MCF 10A (cell line): ENCODE results near the gene ASMTL. TPM values are rescaled to one million over a fixed set of nuclear protein-coding genes. Genes with fewer than 3 reads are reported as not detected.

ENCODE experiments used
- BruUV-seq: library from RNA; stranded (reverse); fragments of 400-500 nt; replicated peaks from 2 replicates; lab custom pipeline; 2021; lab: Mats Ljungman, UMichigan
- CTCF ChIA-PET: fragments of 300-600 bp; sonication (Branson Sonifier 250); formaldehyde crosslinking; extraction: SDS; loops from one replicate; lab custom pipeline; 2021; ENCODE audit warnings: antibody characterized with exemption, inconsistent platforms; lab: Yijun Ruan, JAX
- POLR2A ChIA-PET: fragments of 300-600, 350-650 bp; sonication (Branson Sonifier 250); formaldehyde crosslinking; extraction: SDS; loops from one replicate; lab custom pipeline; 2020; ENCODE audit warnings: antibody characterized with exemption, inconsistent platforms; lab: Yijun Ruan, JAX
- DNase-seq: peaks from one replicate; pipeline ENCODE4 v3.0.0-alpha.2; 2018; ENCODE audit not compliant: unreplicated experiment
- H3K27ac Mint-ChIP-seq: one replicate; pipeline ENCODE4 v1.8.0; 2022; ENCODE audit warnings: mild to moderate bottlenecking, low read depth, mixed read lengths; ENCODE audit not compliant: unreplicated experiment
- H3K27me3 Mint-ChIP-seq: one replicate; pipeline ENCODE4 v1.8.0; 2022; ENCODE audit warnings: mixed read lengths; ENCODE audit not compliant: insufficient read depth, unreplicated experiment
- H3K36me3 Mint-ChIP-seq: one replicate; pipeline ENCODE4 v1.8.0; 2022; ENCODE audit warnings: mild to moderate bottlenecking, moderate library complexity, mixed read lengths; ENCODE audit not compliant: insufficient read depth, unreplicated experiment
- H3K4me1 Mint-ChIP-seq: one replicate; pipeline ENCODE4 v1.8.0; 2022; ENCODE audit warnings: mixed read lengths; ENCODE audit not compliant: insufficient read depth, unreplicated experiment
- H3K4me3 Mint-ChIP-seq: one replicate; pipeline ENCODE4 v1.8.0; 2022; ENCODE audit warnings: mild to moderate bottlenecking, moderate library complexity, mixed read lengths; ENCODE audit not compliant: unreplicated experiment
- H3K9me3 Mint-ChIP-seq: one replicate; pipeline ENCODE4 v1.8.0; 2022; ENCODE audit warnings: mixed read lengths; ENCODE audit not compliant: unreplicated experiment
- intact Hi-C: fragments of 100-400 bp; cut with micrococcal nuclease; formaldehyde crosslinking; loops from 2 replicates; pipeline ENCODE4 v1.14.1; 2022
- total RNA-seq: library from RNA; stranded (reverse); gene quantifications from 2 replicates; pipeline ENCODE4 v1.2.3, GENCODE V29; 2022
- TF ChIP-seq, protein P1 (sequence below): fragments of 200-600 bp; IDR thresholded peaks from one replicate; pipeline ENCODE4 v1.8.0; 2022; ENCODE audit warnings: antibody characterized with exemption, mild to moderate bottlenecking; ENCODE audit not compliant: unreplicated experiment

The ASMTL gene
- total RNA-seq, 1 experiment from 2014 or later: 20.6 TPM

DNA sequence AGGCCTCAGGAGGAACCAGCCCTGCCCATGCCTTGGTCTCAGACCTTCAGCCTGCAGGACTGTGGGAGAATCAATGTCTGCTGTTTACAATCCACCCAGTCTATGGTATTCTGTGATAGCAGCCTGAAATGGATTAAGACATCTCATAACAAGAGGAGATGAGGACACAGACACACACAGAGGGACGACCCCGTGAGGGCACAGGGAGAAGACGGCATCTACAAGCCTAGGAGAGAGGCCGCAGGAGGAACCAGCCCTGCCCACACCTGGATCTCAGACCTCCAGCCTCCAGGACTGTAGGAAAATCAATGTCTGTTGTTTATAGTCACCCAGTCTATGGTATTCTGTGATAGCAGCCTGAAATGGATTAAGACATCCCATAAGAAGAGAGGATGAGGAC lies 64.1 kb downstream of the ASMTL start:
- H3K27ac Mint-ChIP-seq: no peak overlapping the region
- intact Hi-C loops: no loop called here
- TF ChIP-seq, protein P1, sequence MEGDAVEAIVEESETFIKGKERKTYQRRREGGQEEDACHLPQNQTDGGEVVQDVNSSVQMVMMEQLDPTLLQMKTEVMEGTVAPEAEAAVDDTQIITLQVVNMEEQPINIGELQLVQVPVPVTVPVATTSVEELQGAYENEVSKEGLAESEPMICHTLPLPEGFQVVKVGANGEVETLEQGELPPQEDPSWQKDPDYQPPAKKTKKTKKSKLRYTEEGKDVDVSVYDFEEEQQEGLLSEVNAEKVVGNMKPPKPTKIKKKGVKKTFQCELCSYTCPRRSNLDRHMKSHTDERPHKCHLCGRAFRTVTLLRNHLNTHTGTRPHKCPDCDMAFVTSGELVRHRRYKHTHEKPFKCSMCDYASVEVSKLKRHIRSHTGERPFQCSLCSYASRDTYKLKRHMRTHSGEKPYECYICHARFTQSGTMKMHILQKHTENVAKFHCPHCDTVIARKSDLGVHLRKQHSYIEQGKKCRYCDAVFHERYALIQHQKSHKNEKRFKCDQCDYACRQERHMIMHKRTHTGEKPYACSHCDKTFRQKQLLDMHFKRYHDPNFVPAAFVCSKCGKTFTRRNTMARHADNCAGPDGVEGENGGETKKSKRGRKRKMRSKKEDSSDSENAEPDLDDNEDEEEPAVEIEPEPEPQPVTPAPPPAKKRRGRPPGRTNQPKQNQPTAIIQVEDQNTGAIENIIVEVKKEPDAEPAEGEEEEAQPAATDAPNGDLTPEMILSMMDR: no peak
- no peak for DNase-seq
- ChIA-PET POLR2A (no interaction called here), CTCF (no interaction called here)
- H3K36me3 Mint-ChIP-seq: peaks cover 93% of the 10 kb centered on the region
- peaks cover 4% of the 10 kb centered on the region for H3K4me1 Mint-ChIP-seq
- peak overlapping the region; percentile 54 for H3K4me3 Mint-ChIP-seq
- no peaks in the 10 kb centered on the region for H3K27me3 Mint-ChIP-seq
- no TSS peak for BruUV-seq
- H3K9me3 Mint-ChIP-seq: no peaks in the 10 kb centered on the region

DNA sequence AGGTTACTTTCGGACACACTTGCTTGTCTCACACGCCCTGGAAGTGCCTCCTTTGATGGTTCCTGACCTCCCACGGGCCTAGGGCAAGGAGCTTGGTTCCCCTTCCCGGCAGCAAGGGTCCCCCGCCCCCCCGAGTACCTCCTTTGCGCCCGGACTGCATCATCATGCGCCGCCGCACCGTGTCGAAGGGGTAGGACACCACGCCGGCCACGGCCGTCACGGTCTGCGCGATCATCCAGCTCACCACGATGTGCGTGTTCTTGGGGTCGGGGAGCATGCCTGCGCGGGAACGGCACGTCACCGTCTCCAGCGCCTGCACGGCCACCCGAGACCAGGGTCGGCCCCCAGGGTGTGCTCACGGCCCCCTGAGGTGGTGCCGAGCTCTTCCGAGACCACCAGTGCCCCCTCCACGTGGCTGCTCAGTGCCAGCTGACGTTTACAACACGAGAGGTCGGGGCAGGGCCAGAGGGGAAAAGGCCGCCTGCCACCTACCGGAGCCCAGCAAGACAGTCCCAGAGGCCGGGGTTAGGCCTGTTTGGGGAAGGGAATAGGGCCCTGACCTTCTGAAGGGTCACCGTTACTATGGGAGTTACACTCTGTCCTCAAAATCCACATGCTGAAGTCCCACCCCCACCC lies 65.5 kb downstream of the ASMTL start:
- intact Hi-C loops: no loop called here
- Mint-ChIP-seq H3K27me3 (no peaks in the 10 kb centered on the region), H3K27ac (no peak overlapping the region), H3K4me3 (no peak overlapping the region), H3K9me3 (no peaks in the 10 kb centered on the region), H3K4me1 (peaks cover 6% of the 10 kb centered on the region), H3K36me3 (peaks cover 98% of the 10 kb centered on the region)
- BruUV-seq: no TSS peak
- TF ChIP-seq, protein P1: no peak
- no peak for DNase-seq
- POLR2A ChIA-PET: no interaction called here
- CTCF ChIA-PET: no interaction called here

DNA sequence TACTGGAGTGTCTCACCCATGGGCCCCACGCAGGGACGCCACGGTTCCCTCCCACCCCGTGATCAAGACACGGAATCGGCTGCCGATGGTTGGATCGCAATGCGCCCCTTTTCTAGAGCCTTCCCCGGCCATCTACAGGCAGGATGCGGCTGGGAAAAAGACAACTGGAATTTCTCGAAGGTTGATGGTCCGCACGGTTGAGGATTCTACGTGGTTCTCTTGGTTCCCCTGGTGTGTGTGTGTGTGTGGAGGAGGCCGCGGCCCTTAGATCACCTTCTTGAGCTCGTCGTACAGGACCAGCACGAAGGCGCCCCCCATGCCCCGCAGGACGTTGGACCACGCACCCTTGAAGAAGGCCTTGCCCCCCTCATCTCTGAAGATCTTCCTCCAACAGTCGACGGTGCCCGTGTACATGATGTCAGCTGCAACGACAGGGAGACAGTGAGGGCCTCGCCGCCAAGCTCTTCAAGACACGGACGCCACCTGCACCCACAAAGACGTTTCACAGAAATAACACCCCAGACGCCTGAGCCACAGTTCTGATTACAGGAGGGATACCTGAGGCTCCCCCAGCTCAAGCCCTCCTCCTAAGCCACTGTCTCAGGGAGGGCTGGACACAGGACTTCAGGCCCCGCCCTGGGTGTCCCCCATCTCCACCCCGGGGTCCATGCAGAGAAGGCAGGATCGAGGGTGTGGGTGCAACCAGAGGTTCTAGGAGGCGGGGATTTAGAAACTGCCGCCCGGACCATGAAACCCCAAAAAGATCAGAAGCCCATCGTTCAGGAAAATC lies 66.2 kb downstream of the ASMTL start:
- Mint-ChIP-seq H3K27ac (no peak overlapping the region), H3K4me1 (peaks cover 6% of the 10 kb centered on the region), H3K4me3 (no peak overlapping the region), H3K27me3 (no peaks in the 10 kb centered on the region), H3K36me3 (peaks cover 100% of the 10 kb centered on the region), H3K9me3 (no peaks in the 10 kb centered on the region)
- POLR2A ChIA-PET: no interaction called here
- no peak for DNase-seq
- intact Hi-C loops: no loop called here
- CTCF ChIA-PET: no interaction called here
- TF ChIP-seq, protein P1: no peak
- TSS peak; percentile 14 for BruUV-seq
